Kidney glomerular epithelial cell (primary cell): ENCODE measurements around the gene TASL.
"Not testable (repeated sequence)": the region's sequence is repeated elsewhere in the genome, so short reads cannot be mapped to it uniquely, and the experiment has no call there.

Source experiments
- DNase-seq: peaks from one replicate; lab custom pipeline; 2025; lab: John Stamatoyannopoulos, UW

TASL gene

GRCh38 chrX:30576881-30577280 lies 685 bp downstream of the TASL start:
- no peak for DNase-seq

- DNase-seq: no peak
Observed at GRCh38 chrX:30573125-30573524, 4.4 kb downstream of the TASL start.

GRCh38 chrX:30572678-30573077 lies 4.9 kb downstream of the TASL start:
- no peak for DNase-seq

- DNase-seq: no peak
Observed at GRCh38 chrX:30572004-30572403, 5.6 kb downstream of the TASL start.

- DNase-seq: peak; percentile 14
Observed at GRCh38 chrX:30570505-30570904, 7.1 kb downstream of the TASL start.

GRCh38 chrX:30568136-30568535 lies 9.4 kb downstream of the TASL start:
- DNase-seq: no peak

- not testable (repeated sequence) for DNase-seq
Observed at GRCh38 chrX:30563070-30563469, 14.5 kb downstream of the TASL start.

GRCh38 chrX:30561191-30561590 lies 16.4 kb downstream of the TASL start:
- DNase-seq: no peak

- no peak for DNase-seq
Observed at GRCh38 chrX:30538271-30538670, 39.3 kb downstream of the TASL start.

GRCh38 chrX:30533835-30534234 lies 43.7 kb downstream of the TASL start:
- no peak for DNase-seq

- no peak for DNase-seq
Observed at GRCh38 chrX:30533266-30533665, 44.3 kb downstream of the TASL start.

GRCh38 chrX:30530606-30531005 lies 47.0 kb downstream of the TASL start:
- no peak for DNase-seq

GRCh38 chrX:30525732-30526131 lies 51.8 kb downstream of the TASL start:
- DNase-seq: no peak

GRCh38 chrX:30521440-30522182 lies 56.0 kb downstream of the TASL start:
- DNase-seq: peak; percentile 6

- no peak for DNase-seq
Observed at GRCh38 chrX:30513284-30513683, 64.3 kb downstream of the TASL start.
